Astrocyte of the cerebellum (primary cell): ENCODE measurements around the gene CTNNA3.
"Not testable (repeated sequence)": the region's sequence is repeated elsewhere in the genome, so short reads cannot be mapped to it uniquely, and the experiment has no call there.

Source experiments
- DNase-seq: peaks from one replicate; pipeline ENCODE4 v3.0.0-alpha.2; 2011; ENCODE audit warnings: low read depth
- H3K4me3 ChIP-seq: 2 replicates; pipeline ENCODE4 v1.5.1; 2011; ENCODE audit warnings: mild to moderate bottlenecking, low read depth, low read length, moderate library complexity
- in situ Hi-C: cut with HindIII; loops from 2 replicates; pipeline ENCODE4 v1.10.0; 2017; ENCODE audit warnings: low sequenced_read_pairs
- TF ChIP-seq, protein P1 (sequence below): IDR thresholded peaks from 2 replicates; pipeline ENCODE4 v1.5.1; 2012; ENCODE audit warnings: low read length, low read depth, moderate library complexity, mild to moderate bottlenecking; ENCODE audit errors: missing control alignments

The CTNNA3 gene

DNA sequence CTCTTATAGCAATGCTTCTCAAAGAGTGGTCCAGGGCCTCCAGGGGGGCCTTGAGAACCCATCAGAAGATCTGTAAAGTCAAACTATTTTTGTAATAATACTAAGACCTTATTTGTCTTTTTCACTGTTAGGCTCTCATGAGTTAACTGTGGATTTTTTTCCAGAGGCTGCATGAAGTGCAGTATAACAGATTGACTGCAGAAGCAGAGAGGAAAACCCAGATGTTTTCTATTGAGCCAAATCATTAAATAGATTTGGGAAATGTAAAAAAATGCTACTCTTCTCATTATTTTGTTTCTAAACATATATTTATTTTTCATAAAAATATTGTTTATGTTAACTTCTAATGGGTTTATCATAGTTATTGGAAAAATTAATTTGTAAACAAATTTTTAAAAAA is 1359.2 kb downstream of the CTNNA3 start:
- H3K4me3 ChIP-seq: no peak overlapping the region
- in situ Hi-C loops: no loop called here
- DNase-seq: no peak
- TF ChIP-seq, protein P1, sequence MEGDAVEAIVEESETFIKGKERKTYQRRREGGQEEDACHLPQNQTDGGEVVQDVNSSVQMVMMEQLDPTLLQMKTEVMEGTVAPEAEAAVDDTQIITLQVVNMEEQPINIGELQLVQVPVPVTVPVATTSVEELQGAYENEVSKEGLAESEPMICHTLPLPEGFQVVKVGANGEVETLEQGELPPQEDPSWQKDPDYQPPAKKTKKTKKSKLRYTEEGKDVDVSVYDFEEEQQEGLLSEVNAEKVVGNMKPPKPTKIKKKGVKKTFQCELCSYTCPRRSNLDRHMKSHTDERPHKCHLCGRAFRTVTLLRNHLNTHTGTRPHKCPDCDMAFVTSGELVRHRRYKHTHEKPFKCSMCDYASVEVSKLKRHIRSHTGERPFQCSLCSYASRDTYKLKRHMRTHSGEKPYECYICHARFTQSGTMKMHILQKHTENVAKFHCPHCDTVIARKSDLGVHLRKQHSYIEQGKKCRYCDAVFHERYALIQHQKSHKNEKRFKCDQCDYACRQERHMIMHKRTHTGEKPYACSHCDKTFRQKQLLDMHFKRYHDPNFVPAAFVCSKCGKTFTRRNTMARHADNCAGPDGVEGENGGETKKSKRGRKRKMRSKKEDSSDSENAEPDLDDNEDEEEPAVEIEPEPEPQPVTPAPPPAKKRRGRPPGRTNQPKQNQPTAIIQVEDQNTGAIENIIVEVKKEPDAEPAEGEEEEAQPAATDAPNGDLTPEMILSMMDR: no peak

DNA sequence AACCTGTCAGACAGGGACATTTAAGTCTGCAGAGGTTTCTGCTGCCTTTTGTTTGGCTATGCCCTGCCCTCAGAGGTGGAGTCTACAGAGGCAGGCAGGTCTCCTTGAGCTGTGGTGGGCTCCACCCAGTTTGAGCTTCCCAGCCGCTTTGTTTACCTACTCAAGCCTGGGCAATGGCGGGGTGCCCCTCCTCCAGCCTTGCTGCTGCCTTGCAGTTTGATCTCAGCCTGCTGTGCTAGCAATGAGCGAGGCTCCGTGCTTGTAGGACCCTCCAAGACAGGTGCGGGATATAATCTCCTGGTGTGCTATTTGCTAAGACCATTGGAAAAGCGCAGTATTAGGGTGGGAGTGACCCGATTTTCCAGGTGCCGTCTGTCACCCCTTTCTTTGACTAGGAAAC is 1360.2 kb downstream of the CTNNA3 start:
- H3K4me3 ChIP-seq, in situ Hi-C loops, DNase-seq: not testable (repeated sequence)

DNA sequence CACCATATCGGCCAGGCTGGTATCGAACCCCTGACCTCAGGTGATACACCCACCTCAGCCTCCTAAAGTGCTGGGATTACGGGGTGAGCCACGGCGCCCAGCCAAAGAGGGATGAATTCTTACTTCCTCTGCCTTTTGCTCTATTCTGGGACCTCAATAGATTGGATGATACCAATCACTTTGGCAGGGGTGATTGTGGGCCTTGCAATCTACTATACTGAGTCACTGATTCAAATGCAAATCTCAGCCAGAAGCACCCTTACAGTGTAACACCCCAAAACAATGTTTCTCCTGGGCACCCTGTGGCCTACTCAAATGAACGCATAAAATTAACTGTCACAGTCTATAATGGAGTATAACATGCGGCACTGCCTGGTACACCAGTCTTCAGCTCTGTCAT is 1366.8 kb downstream of the CTNNA3 start:
- no peak for DNase-seq
- in situ Hi-C loops: no loop called here
- H3K4me3 ChIP-seq: no peak overlapping the region
- TF ChIP-seq, protein P1: no peak

DNA sequence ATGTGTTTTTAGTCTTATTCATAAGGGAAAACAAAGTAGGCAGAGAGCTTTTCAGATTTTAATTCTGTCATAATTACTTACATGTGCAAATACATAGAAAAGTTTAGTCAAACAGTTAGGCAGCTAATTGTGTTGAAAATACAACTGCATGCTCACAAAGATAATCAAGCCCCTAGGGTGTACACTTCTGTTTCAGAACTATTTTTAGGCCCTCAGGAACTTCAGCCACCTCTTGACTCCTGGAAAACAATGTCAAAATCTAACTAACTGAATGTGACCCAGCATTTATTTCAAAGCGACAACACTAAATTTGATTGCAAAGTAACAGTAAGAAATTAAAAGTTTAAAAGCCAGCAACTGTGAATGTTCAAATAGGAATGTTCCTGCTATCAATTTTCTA is 1369.1 kb downstream of the CTNNA3 start:
- TF ChIP-seq, protein P1: no peak
- no peak for DNase-seq

DNA sequence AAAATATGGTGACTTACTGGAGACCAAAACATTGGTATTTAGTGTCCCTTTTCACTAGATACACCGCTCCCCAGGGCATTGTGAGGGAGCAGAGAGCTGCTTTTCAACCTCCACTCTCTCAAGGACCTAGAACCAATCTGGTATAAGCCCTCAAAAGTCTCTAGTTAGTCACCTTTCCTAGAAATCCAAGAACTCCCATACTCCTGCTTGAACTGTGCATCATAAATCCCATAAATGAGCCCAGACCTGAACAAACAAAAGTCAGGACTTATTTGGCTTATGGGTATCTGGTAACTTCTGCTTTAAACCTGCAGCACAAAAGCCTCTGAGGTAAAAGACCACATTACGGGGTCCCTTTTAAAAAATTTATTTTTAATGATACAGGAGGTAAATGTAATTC is 1373.2 kb downstream of the CTNNA3 start:
- DNase-seq: no peak
- H3K4me3 ChIP-seq: no peak overlapping the region
- TF ChIP-seq, protein P1: no peak
- in situ Hi-C loops: no loop called here

More for the DNA sequence above, 1369.1 kb downstream of the CTNNA3 start:
- H3K4me3 ChIP-seq: no peak overlapping the region
- in situ Hi-C loops: no loop called here

DNA sequence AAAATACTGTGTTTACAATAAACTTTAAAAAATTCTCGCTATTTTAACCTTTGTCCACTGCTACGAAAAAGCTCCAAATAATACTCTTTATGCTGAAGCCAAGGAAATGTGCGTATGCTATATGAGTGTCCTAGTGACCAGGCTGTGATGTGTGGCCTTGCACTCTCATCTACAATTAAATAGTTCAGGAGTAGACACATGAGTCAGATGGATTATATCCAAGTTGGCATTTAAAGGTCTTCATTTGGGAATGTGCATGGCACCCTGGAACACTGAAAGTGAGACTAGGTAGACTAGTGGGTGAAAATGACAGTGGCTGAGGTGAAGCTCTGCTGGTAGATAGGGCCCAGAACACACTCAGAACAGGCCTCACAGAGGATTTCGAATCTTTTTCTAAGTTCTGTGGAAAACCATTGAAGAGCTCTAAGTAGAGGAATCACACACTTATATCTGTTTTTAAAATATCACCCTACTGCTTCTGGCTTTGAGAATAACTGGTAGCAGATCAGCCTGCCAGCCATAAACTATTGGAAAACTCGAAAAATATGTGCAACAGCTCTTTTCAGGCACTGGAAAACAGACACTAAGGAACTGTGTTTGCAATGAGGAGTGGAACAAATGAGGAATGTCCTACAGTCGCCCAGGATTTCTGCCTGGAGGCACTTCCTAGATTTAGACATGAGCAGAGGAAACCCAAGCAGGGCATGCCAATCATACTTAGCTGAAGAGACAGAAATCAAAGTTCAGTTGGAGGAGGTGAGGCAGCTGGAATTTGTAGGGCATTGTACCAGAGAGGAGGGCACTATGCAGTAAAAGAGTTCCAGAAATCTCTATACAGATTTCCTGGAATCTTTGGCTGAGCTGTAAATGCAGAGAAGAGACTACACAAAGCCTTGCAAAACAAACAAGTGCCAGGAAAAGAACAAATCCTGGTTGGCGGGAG is 1374.0 kb downstream of the CTNNA3 start:
- in situ Hi-C loops: no loop called here
- TF ChIP-seq, protein P1: no peak
- H3K4me3 ChIP-seq: no peak overlapping the region

DNA sequence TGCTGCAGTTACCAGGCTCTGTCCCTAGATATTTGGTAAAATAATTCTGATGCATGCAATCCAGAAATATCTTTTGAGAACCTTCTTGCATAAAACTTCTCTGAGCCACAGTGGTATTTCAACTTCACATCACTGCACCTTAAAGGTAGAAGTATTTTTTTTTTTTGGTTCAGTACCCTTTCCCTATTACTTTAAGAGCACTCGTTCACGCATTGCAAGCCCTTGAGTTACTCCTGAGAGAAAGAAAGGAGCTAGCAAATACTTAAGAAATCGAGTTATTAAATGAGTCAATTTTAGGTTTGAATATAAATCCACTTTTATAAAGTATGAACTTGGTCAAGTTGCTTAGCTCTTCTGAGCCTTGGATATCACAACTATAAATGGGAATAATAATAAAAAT is 1377.2 kb downstream of the CTNNA3 start:
- in situ Hi-C loops: no loop called here
- TF ChIP-seq, protein P1: no peak
- no peak for DNase-seq
- no peak overlapping the region for H3K4me3 ChIP-seq

More for the DNA sequence above, 1374.0 kb downstream of the CTNNA3 start:
- peak; percentile 31 for DNase-seq
